IMR-90 (cell line): ENCODE results near the gene CUL4B. TPM values are rescaled to one million over a fixed set of nuclear protein-coding genes. Genes with fewer than 3 reads are reported as not detected.

ENCODE experiments used
- ATAC-seq: fragments of 200-7000 bp; cut with Tn5 transposase; 2 replicates; pipeline ENCODE4 v1.9.1; 2020; ENCODE audit warnings: low read depth, mild to moderate bottlenecking, moderate library complexity
- BruUV-seq: library from RNA; stranded (reverse); fragments of 400-500 nt; replicated peaks from 2 replicates; lab custom pipeline; 2021; lab: Mats Ljungman, UMichigan
- CTCF ChIA-PET: fragments of 300-600 bp; formaldehyde crosslinking; extraction: SDS; loops from one replicate; lab custom pipeline; 2021; ENCODE audit warnings: antibody characterized with exemption; lab: Yijun Ruan, JAX
- POLR2A ChIA-PET: fragments of 300-600 bp; sonication (Branson Sonifier 250); formaldehyde crosslinking; loops from one replicate; lab custom pipeline; 2022; ENCODE audit warnings: antibody characterized with exemption; ENCODE audit not compliant: unreplicated experiment; lab: Charles Lee
- DNase-seq: peaks from one replicate; pipeline ENCODE4 v3.0.0; 2013
- H2AFZ ChIP-seq: replicated peaks from 2 replicates; pipeline ENCODE3; 2013; ENCODE audit warnings: low read length, mild to moderate bottlenecking; ENCODE audit not compliant: poor library complexity
- H2AK5ac ChIP-seq: 2 replicates; pipeline ENCODE4 v1.6.1; 2013; ENCODE audit warnings: low read depth, low read length, inconsistent platforms
- H2AK9ac ChIP-seq: replicated peaks from 2 replicates; pipeline ENCODE3; 2013; ENCODE audit warnings: mild to moderate bottlenecking, low read depth, low read length, moderate library complexity; ENCODE audit not compliant: poor library complexity
- H2BK120ac ChIP-seq: 2 replicates; pipeline ENCODE4 v1.6.1; 2013; ENCODE audit warnings: low read depth, low read length, inconsistent platforms
- H2BK15ac ChIP-seq: 3 replicates; pipeline ENCODE4 v1.6.1; 2013; ENCODE audit warnings: low read depth, low read length, inconsistent platforms
- H2BK20ac ChIP-seq: 2 replicates; pipeline ENCODE4 v1.6.1; 2013; ENCODE audit warnings: low read depth, mild to moderate bottlenecking, inconsistent platforms, low read length, moderate library complexity
- H2BK5ac ChIP-seq: 2 replicates; pipeline ENCODE4 v1.6.1; 2013; ENCODE audit warnings: mild to moderate bottlenecking, low read depth, low read length, inconsistent platforms; ENCODE audit not compliant: poor library complexity, severe bottlenecking
- H3K14ac ChIP-seq: replicated peaks from 2 replicates; pipeline ENCODE4 v1.6.1; 2013; ENCODE audit warnings: low read depth, low read length, inconsistent platforms
- H3K18ac ChIP-seq: 2 replicates; pipeline ENCODE4 v1.6.1; 2013; ENCODE audit warnings: low read depth, low read length, control low read depth
- H3K23ac ChIP-seq: 2 replicates; pipeline ENCODE4 v1.6.1; 2013; ENCODE audit warnings: low read depth, low read length, inconsistent platforms
- H3K27ac ChIP-seq: 2 replicates; pipeline ENCODE4 v1.5.1; 2013; ENCODE audit warnings: mild to moderate bottlenecking, control low read depth, low read length; ENCODE audit not compliant: insufficient read depth
- H3K27me3 ChIP-seq: 2 replicates; pipeline ENCODE4 v1.6.1; 2013; ENCODE audit warnings: low read length; ENCODE audit not compliant: control insufficient read depth, insufficient read depth
- H3K36me3 ChIP-seq: 2 replicates; pipeline ENCODE4 v1.6.1; 2013; ENCODE audit warnings: low read length, mixed read lengths; ENCODE audit not compliant: control insufficient read depth, insufficient read depth
- H3K4ac ChIP-seq: 2 replicates; pipeline ENCODE4 v1.6.1; 2013; ENCODE audit warnings: low read depth, low read length, inconsistent platforms
- H3K4me1 ChIP-seq: 2 replicates; pipeline ENCODE4 v1.6.1; 2013; ENCODE audit warnings: low read length, mixed read lengths; ENCODE audit not compliant: control insufficient read depth, insufficient read depth
- H3K4me2 ChIP-seq: 2 replicates; pipeline ENCODE4 v1.6.1; 2013; ENCODE audit warnings: low read depth, mild to moderate bottlenecking, control low read depth, low read length, moderate library complexity
- H3K4me3 ChIP-seq: 2 replicates; pipeline ENCODE4 v1.5.1; 2013; ENCODE audit warnings: low read depth, mild to moderate bottlenecking, control low read depth, low read length, moderate library complexity; ENCODE audit not compliant: insufficient read depth
- H3K56ac ChIP-seq: 2 replicates; pipeline ENCODE4 v1.6.1; 2013; ENCODE audit warnings: low read length, inconsistent platforms; ENCODE audit not compliant: insufficient read depth; ENCODE audit errors: extremely low read depth
- H3K79me1 ChIP-seq, 2 experiments: 2 replicates each; pipeline ENCODE4 v1.6.1; 2013; ENCODE audit warnings: low read length in 2 of 2, inconsistent platforms in 1 of 2, low read depth in 1 of 2
- H3K9ac ChIP-seq: 2 replicates; pipeline ENCODE4 v1.6.1; 2013; ENCODE audit warnings: low read depth, low read length, control low read depth
- H3K9me1 ChIP-seq: 2 replicates; pipeline ENCODE4 v1.6.1; 2013; ENCODE audit warnings: low read length, inconsistent platforms; ENCODE audit not compliant: insufficient read depth
- H3K9me3 ChIP-seq: 2 replicates; pipeline ENCODE4 v1.6.1; 2013; ENCODE audit warnings: low read length; ENCODE audit not compliant: control insufficient read depth, insufficient read depth
- H4K20me1 ChIP-seq: 2 replicates; pipeline ENCODE4 v1.6.1; 2013; ENCODE audit warnings: low read length, inconsistent platforms; ENCODE audit not compliant: insufficient read depth
- H4K5ac ChIP-seq: 2 replicates; pipeline ENCODE4 v1.6.1; 2013; ENCODE audit warnings: mild to moderate bottlenecking, low read depth, low read length, control low read depth
- H4K8ac ChIP-seq, 2 experiments: 2 replicates each; pipeline ENCODE4 v1.6.1; 2013; ENCODE audit warnings: low read depth in 2 of 2, low read length in 2 of 2, control low read depth in 1 of 2, inconsistent platforms in 1 of 2
- H4K91ac ChIP-seq: 2 replicates; pipeline ENCODE4 v1.6.1; 2013; ENCODE audit warnings: low read depth, low read length, inconsistent platforms; ENCODE audit not compliant: insufficient read depth
- CEBPB ChIP-seq: IDR thresholded peaks from 2 replicates; pipeline ENCODE4 v1.6.1; 2012; ENCODE audit warnings: low read depth, low read length, improper control_type of control experiment
- RCOR1 ChIP-seq: IDR thresholded peaks from 2 replicates; pipeline ENCODE4 v1.6.1; 2012; ENCODE audit warnings: mild to moderate bottlenecking, low read length, improper control_type of control experiment; ENCODE audit not compliant: insufficient replicate concordance
- WGBS, 2 experiments: methylation state at CpG; one replicate each; pipeline versions ENCODE4 v1.1.5 to v1.1.7; 2013; ENCODE audit warnings: missing lambda C conversion rate in 2 of 2; ENCODE audit not compliant: insufficient read length in 1 of 2; ENCODE audit errors: extremely low coverage in 2 of 2; 5-methylcytosine and 5-hydroxymethylcytosine counted together
- dilution Hi-C: fragments of 300-500 bp; cut with HindIII; formaldehyde crosslinking; loops from one replicate; pipeline ENCODE4 v1.14.3; 2018; ENCODE audit warnings: low sequenced_read_pairs; ENCODE audit not compliant: unreplicated experiment
- in situ Hi-C: fragments of 300-500 bp; cut with MboI; formaldehyde crosslinking; loops from 3 replicates; pipeline ENCODE4 v1.14.3; 2019; ENCODE audit warnings: low sequenced_read_pairs, inconsistent platforms, mixed read lengths
- intact Hi-C: fragments of 100-400 bp; cut with micrococcal nuclease; formaldehyde crosslinking; loops from 2 replicates; pipeline ENCODE4 v1.10.0; 2022
- polyA plus RNA-seq, 3 experiments: library from polyadenylated mRNA; depleted of rRNA; stranded (reverse); fragments of >200 nt; gene quantifications; 2 replicates each; pipeline ENCODE4 v1.2.3, GENCODE V29; 2012; ENCODE audit warnings: low replicate concordance in 1 of 3
- total RNA-seq: library from RNA; depleted of rRNA; stranded (reverse); fragments of >200 nt; gene quantifications from 2 replicates; pipeline ENCODE4 v1.2.3, GENCODE V29; 2012

Gene CUL4B
- total and polyA plus RNA-seq, 2 of the 4 experiments (the other 2 are of a cell fraction), result 19.4 to 30.9 TPM

DNA sequence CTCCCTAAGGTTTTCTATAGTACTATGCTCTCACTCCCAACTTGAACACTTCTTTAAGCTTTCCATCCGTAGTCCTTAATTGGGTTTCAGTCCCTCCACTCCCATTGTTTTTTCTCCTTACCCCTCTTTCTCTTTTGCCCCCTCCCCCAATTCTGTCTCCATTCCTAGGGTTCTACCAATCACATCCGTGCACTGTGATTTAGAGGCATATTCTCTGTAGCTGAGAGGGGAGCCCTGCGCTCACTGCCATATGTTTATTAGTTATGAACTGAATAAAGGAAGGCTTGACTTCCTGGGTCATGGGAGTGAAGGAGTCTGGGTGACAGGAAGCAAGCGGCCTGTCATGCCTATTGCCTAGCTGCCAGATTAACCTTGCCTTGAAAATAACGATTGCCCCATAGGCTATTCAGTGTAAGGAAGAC lies 43.6 kb upstream of the CUL4B start:
- dilution Hi-C loops, result no loop called here
- peak overlapping the region; percentile 95 for H3K27ac ChIP-seq
- peaks cover 3% of the 10 kb centered on the region; the same call in 1 of the 2 replicates for H3K36me3 ChIP-seq
- peak overlapping the region; percentile 72 for H2BK5ac ChIP-seq
- H4K20me1 ChIP-seq, result no peaks in the 10 kb centered on the region
- WGBS, 2 experiments, result no CpG with 5 or more reads among the region's 5 CpGs
- peak overlapping the region; percentile 84 for H3K4ac ChIP-seq
- H3K14ac ChIP-seq, result peak overlapping the region; percentile 70
- CTCF ChIA-PET, result no interaction called here
- H3K9ac ChIP-seq, result peak overlapping the region; percentile 96
- H3K27me3 ChIP-seq, result no peaks in the 10 kb centered on the region
- no peaks in the 10 kb centered on the region for H3K4me1 ChIP-seq
- H2AK9ac ChIP-seq, result peak overlapping the region; percentile 88
- peak overlapping the region; percentile 88 for H3K4me3 ChIP-seq
- in situ Hi-C loops, result no loop called here
- intact Hi-C loops, result loop anchor here (1.0 kb wide), 2 partner anchors 43 to 106 kb away; no protein-coding TSS in a partner anchor
- peak overlapping the region; percentile 89 for H2AFZ ChIP-seq
- peak overlapping the region; percentile 83; the same call in 1 of the 2 replicates for H3K56ac ChIP-seq
- no peaks in the 10 kb centered on the region for H3K9me1 ChIP-seq
- TF ChIP-seq RCOR1 (no peak), CEBPB (peak; percentile 50; the same call in 1 of the 2 replicates)
- DNase-seq (peak; percentile 33), ATAC-seq (peak; percentile 64)
- no peaks in the 10 kb centered on the region for H3K9me3 ChIP-seq
- POLR2A ChIA-PET, result interaction anchor here (0.9 to 1.3 kb wide), 2 partner anchors 43 to 61 kb away, joined by 3 to 10 read pairs; partner anchors contain the start of gene CUL4B
- no TSS peak for BruUV-seq
- H3K23ac ChIP-seq, result 0 out of 2 replicates have a peak overlapping the region, but pooled peaks have one; percentile 41
- peak overlapping the region; percentile 35 for H2AK5ac ChIP-seq
- H2BK120ac ChIP-seq, result 0 out of 2 replicates have a peak overlapping the region, but pooled peaks have one; percentile 10
- peak overlapping the region; percentile 97 for H3K4me2 ChIP-seq
- H4K91ac ChIP-seq, result peak overlapping the region; percentile 63
- no peak overlapping the region for H2BK20ac ChIP-seq
- H4K5ac ChIP-seq, result peak overlapping the region; percentile 78
- H3K18ac ChIP-seq, result peak overlapping the region; percentile 37; the same call in 1 of the 2 replicates
- H4K8ac ChIP-seq, result peak overlapping the region; percentile 91 to 98
- H2BK15ac ChIP-seq, result no peak overlapping the region
- H3K79me1 ChIP-seq, result no peaks in the 10 kb centered on the region
